HG03439 (cell line): ENCODE measurements around the gene ZNF626.
A peak's percentile ranks its signal among the peaks of the same experiment; 100 is the strongest.
"Not testable (repeated sequence)": the region's sequence is repeated elsewhere in the genome, so short reads cannot be mapped to it uniquely, and the experiment has no call there.

ENCODE experiments used
- ATAC-seq: cut with Tn5 transposase; IDR thresholded peaks from one replicate; pipeline ENCODE4 v1.9.1; 2021; ENCODE audit warnings: mild to moderate bottlenecking, moderate library complexity; ENCODE audit not compliant: unreplicated experiment

Gene ZNF626

DNA sequence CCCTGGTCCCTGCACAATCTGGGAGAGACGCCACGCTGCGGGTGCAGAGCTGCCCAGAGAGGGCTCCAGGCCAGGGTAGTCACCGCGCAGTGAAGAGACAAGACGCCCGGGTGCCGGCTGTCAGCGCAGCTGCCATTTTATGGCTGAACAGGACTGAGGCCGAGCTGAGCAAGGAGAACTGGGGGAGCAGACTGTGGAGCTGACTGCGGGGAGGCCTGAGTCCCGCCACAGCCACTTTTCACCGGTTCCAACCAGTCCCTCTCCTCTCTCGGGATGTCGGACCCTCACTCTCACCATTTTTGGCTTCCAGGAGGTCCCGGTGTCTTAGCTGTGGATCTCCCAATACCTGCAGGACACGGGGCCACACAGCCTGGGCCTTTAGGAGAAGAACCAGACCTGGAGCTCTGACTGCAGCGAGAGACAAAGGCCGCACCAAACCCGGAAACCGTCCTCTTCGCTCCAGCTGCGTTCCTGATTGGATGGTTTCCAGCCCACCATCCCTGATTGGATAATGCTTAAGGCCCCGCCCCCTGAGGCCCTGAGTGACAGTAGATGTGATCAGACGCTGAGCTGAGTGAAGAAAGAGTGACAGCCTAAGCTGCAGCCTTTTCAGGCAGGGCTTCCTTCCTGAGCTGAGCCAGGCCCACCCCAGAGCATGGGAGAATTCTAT, at the start of gene ZNF626:
TSS of gene ZNF626 (minus strand) at position 422 of the 670 bp plus-strand sequence. CDS start at position 297, 125 bp downstream.
- peak; percentile 98 for ATAC-seq

- ATAC-seq, result no peak
These were observed 7.9 kb upstream of the ZNF626 start for GRCh38 chr19:20669263-20669662.

- ATAC-seq, result no peak
These were observed 5.9 kb upstream of the ZNF626 start for GRCh38 chr19:20667281-20667680.

DNA sequence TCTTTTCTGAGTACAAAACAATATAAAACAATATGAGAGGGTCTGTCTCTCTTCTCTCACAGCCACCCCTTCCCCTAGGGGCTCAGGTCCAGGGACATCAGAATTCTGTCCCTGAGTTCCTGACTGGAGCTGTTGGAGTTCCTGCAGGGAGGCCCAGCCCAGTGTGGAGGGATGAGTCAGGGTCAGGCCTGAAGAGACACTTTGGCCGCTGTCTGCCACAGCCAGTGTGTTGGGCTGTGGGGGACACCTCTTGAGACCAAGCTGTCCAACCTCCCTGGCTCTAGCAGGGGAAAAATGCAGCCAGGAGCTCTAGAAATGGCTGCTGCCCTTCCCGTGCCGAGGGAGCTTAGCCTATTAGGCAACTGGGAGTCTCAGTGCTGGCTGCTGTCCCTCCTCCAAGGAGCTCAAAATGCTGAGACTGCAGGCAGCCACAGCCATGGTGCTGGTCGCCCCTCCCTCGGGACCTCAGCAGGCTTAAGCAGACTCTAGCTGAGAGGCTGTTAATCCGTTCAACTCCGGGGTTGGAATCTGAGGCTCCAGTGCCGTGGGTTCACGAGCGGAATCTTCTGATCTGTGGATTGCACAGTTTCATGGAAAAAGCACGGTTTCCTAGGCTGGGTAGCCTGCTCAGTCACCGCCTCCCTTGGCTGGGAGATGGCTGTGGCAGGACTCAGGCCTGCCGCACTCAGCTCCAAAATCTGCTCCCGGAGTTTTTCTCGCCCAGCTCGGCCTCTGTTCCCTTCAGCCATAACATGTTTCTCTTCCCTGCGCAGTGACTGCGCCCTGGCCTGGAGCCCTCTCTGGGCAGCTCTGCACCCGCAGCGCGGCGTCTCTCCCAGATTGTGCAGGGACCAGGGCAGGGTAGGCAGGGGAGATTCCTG, 3.8 kb upstream of the ZNF626 start:
- no peak for ATAC-seq

DNA sequence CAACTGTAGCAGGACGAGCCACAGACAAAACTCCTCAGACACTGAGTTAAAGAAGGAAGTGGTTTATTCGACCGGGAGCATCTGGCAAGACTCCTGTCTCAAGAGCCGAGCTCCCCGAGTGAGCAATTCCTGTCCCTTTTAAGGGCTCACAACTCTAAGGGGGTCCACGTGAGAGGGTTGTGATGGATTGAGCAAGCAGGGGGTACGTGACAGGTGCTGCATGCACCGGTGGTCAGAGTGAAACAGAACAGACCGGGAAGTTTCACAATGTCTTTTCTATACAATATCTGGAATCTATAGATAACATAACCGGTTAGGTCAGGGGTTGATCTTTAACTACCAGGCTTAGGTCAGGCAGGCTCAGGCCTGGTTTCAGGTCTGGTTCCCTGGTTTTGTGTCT, 3.1 kb upstream of the ZNF626 start:
- not testable (repeated sequence) for ATAC-seq

- ATAC-seq, result no peak
These were observed 1.2 kb upstream of the ZNF626 start for GRCh38 chr19:20662421-20663105.

DNA sequence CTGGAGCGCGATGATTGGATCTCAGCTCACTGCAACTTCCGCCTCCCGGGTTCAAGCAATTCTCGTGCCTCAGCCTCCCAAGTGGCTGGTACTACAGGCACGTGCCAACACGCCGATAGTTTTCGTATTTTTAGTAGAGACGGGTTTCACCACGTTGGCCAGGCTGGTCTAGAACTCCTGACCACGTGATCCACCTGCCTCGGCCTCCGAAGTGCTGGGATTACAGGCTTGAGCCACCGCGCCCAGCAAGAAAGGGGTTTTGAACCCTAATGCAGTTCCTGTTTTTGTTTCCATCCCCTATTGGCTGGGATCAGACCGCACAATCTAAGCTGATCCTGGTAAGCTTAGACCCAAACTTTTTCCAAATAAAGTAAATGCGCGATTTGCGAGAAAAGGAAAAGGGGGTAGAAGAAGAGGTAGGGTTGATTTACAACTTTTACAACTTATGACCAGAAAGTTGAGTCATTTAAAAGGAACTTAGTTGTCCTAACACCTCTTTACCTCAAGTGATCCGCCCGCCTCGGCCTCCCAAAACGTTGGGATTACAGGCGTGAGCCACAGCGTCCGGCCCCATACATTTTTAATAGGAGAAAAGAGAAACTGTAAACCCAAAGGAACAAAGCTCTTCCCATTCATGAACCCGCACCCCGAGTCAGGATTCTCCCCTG, 764 bp downstream of the ZNF626 start:
- peak; percentile 4 for ATAC-seq

- no peak for ATAC-seq
These were observed 20.8 kb downstream of the ZNF626 start for GRCh38 chr19:20640545-20640944.

- no peak for ATAC-seq
These were observed 21.3 kb downstream of the ZNF626 start for GRCh38 chr19:20640023-20640422.

DNA sequence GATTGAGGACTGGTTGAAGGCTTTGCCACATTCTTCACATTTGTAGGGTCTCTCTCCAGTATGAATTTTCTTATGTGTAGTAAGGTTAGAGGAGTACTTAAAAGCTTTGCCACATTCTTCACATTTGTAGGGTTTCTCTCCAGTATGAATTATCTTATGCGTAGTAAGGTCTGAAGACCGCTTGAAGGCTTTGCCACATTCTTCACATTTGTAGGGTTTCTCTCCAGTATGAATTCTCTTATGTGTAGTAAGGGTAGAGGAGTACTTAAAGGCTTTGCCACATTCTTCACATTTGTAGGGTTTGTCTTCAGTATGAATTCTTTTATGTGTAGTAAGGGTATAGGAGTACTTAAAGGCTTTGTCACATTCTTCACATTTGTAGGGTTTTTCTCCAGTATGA, 36.8 kb downstream of the ZNF626 start:
- ATAC-seq, result not testable (repeated sequence)

DNA sequence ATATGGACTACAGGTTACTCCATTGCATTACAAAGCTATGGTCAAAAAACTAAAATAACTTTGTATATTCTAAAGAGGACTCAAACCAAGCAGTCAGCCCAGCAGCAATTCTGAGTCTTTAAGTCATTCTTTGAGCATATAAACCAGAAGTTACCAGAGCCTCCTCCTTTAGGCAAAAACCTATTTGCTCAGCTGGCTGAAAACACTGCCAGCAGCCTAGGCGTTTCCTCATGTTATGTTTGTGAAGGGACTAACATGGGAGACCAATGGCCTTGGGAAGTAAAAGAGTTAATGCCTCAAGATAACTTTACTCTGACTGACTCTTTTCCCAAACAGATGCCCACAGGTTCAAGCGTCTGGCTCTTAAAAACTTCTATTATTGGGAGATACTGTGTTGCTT, 45.3 kb downstream of the ZNF626 start:
- no peak for ATAC-seq

DNA sequence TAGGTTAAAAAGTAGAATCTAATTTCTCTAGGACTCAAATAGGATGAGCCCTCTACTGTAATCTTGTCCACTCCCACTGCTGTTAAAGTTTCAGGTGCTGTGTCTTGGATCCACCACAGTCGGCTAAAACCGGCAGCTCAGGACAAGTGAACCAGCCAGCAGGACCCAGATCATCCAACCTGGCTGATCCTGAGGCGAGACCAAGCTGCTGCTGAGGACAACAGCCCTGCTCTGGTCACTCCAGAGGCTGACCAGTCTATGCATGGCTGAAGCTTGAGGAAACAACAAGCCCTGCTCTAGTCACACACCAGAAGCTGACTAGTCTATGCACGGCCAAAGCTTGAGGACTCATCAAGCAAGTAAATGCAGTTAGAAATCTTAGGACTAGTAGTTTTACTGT, 46.4 kb downstream of the ZNF626 start:
- not testable (repeated sequence) for ATAC-seq

- ATAC-seq, result no peak
These were observed 48.6 kb downstream of the ZNF626 start for GRCh38 chr19:20612711-20613316.

DNA sequence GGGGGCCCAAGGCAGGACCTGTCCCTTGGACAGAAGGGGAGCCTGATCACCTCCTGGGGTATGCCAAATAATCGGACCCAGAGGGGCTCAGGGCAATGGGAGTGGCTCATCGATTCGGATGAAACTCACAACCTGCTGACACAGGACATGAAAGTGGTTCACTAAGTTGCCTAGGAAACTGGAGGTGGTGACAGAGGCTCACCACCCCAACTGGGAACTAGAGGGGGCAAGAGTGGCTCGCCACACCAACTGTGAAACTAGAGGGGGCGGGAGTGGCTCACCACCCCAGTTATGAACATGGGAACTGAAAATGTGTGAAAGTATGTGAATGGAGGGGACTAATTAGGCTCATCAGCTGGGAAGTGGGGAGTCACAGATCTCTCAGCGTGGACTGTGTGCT, 49.5 kb downstream of the ZNF626 start:
- no peak for ATAC-seq

DNA sequence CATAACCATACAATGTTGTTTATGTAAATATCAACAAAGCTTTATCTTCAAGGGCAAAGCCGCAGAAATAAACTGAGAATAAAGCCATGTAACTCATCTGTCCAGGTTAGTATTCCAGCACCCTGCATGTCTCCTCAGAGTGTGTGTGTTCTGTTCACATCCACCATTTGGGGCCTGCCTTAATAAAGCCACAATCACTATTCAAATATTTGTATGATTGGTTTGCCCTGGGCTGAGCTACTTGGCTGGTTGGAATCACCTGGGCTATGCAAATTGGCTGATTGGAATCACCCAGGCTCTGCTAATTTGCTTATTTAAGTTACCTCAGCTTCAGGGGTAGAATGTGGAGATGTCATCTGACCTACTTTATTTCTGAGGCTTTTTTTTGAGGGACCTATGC, 53.4 kb downstream of the ZNF626 start:
- no peak for ATAC-seq
